HS-27A (cell line): ENCODE data around the gene PDE4D.

Experiments
- DNase-seq: peaks from one replicate; pipeline ENCODE4 v3.0.0-alpha.2; 2012; ENCODE audit warnings: low read depth, missing footprints

PDE4D gene

DNA sequence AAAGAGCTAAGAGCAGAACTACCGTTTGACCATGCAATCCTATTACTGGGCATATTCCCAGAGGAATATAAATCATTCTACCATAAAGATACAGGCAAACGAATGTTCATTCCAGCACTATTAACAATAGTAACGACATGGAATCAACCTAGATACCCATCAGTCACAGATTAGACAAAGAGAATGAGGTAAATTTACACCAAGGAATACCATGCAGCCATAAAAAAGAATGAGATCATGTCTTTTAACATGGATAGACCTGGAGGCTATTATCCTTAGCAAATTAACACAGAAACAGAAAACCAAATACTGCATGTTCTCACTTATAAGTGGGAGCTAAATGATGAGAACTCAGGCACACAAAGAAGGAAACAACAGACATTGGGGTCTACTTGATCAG lies 641.9 kb downstream of the PDE4D start:
- no peak for DNase-seq

DNA sequence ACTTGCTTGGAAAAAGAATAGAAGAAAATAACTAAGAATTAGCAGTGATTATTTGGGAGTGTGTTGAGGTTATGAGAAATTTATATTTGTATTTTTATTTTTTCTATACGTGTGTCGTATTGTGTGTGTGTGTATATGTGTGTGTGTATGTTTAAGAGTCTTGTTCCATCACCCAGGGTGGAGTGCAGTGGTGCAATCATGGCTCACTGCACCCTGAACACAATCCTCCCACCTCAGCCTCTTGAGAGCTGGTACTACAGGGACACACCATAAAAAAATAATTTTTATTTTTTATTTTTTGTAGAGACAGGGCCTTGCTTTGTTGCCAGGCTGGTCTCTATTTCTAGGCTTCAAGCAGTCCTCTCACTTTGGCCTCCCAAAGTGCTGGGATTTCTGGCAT lies 643.8 kb downstream of the PDE4D start:
- DNase-seq = no peak

GRCh38 chr5:59249160-59249559 lies 644.4 kb downstream of the PDE4D start:
- DNase-seq = no peak

DNA sequence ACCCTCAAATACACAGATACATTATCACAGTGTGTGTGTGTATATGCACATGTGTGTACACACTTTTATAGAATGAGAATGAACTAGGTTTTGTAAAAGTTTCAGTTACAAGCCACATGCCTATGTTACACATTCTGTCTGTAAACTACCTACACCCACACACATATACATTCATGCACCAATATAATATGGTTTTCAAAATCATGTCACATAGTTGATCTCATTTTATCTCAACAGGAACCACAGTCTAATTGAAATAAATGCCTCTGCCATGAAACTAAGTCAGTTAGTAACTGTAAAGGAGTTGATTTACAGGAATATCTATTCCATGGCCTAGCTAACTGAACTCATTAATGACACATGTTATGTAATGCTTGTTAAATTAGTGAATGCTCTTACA lies 646.6 kb downstream of the PDE4D start:
- DNase-seq = no peak

GRCh38 chr5:59246145-59246869 lies 647.2 kb downstream of the PDE4D start:
- DNase-seq = no peak

- no peak for DNase-seq
These were observed 648.3 kb downstream of the PDE4D start for GRCh38 chr5:59245198-59245597.

- DNase-seq = no peak
These were observed 652.0 kb downstream of the PDE4D start for GRCh38 chr5:59241552-59241951.

- DNase-seq = no peak
These were observed 652.4 kb downstream of the PDE4D start for GRCh38 chr5:59241119-59241518.

DNA sequence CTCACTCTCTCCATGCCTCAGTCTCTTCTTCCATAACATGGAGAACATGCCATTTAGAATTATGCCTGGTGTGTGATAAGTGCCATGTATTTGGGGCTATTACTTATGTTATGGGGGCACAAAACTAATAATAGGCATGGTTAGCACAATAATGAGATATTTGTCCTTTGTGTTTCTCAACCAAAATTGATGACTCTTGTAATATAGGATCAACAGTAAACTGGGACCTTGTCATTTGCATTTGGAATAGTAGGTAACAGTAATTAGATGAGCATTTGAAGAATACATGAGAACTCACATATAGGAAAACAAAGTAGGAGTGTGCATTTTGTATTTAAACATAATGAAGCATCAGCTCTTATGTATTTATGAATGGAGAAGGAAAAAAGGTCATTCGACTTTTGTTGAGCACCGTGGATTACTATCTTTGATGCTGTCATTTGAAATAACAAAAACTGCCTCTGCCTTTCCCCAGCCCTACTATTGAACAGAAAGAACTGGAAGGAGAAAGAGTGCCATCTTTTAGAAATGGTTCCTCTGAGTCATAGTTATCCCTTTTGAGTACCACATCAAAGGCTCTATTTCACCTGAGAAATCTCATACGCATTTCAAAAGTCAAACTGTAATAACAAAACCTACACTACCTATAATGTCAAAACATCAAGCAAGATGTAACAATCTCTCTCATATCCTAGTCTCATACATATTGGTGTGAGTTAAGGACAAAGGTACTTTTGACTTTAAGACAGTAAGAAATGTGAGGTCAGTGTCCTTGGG lies 655.2 kb downstream of the PDE4D start:
- DNase-seq = no peak

DNA sequence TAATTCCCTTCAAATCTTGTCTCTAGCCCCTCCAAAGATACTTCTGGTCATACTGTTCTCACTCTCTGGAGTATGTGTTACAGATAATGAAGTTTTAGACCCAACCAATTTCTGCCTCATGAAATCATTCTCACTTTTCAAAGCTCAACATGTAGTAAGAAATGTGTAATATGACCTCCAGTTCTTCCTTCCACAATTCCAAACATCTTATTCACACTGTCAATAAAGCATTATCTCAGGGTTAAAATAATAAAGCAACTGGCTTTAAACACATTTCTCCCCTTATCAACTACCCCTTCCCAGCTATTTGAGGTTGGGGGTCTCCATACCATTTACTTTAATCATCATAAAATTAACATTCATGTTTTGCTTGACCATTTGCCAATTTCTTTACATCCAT lies 656.5 kb downstream of the PDE4D start:
- no peak for DNase-seq

- no peak for DNase-seq
These were observed 657.1 kb downstream of the PDE4D start for GRCh38 chr5:59236448-59236847.

- DNase-seq = no peak
These were observed 659.3 kb downstream of the PDE4D start for GRCh38 chr5:59234236-59234635.

DNA sequence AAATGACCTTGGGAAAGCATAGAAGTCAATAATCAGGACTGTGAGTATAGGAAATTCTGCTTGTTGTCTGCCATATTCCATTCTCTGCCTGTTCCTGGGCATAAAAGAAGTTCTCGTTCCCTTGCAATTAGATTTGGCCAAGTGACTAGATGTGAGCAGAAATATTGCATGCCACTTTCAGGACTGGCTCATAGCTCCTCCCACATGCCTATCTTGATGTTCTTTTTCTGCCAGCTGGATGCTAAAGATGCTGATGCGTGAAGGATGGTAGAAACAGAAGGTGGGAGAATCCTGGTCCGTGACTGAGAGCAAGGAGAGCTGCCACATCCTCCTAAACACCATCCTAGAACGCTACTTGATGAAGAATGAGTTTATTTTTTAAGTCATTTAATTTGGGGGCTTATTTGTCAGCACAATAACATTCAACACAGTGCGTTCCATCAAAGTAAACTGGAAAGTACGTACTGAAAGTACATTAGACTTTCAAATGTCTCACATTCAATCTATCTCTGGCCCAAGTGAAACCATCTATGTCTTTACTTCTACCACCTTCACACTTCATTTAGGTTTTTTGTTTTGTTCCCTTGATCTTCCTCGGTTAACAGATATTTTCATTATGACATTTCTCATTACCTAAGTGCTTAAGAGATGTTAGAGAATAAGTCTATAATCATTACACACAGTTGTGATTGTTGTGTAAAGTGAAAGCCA lies 662.1 kb downstream of the PDE4D start:
- DNase-seq = no peak

DNA sequence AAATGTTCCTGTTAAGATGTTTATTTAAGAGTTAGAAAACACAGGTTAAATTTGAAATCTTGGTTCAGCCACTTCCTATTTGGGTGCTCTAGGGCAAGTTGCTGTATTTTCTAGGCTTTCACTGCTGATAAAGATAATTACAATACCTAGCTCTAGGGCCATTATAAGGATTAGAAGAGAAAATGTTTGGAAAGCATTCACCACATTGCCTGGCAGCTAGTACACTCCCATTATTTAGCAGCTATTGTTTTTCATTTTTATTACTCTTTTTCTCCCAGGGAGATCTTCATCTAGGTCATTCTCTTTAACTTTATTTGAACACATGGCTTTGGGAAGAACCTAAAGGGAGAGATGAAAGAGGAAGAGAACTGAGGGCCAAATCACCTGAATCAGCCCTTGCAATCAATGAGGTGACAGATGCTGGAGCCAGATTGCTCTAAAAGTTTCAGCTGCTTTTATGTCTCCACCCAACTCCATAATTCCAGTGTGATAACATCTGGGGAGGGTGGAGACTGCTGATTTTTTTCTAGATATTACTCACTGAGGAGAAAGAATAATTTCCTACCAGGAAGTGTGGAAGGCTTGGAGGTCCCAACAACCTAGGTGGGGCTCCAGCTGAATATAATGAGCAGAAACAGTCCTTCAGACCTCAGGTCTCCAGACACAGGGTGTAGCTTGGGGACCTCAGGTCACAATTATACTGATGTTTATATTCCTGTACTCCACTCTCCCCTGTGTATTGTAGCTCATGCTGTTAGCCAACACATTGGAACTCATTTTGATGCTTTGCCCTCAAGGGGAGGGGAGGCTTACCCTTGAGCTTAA lies 670.6 kb downstream of the PDE4D start:
- no peak for DNase-seq

- no peak for DNase-seq
These were observed 671.8 kb downstream of the PDE4D start for GRCh38 chr5:59221769-59222168.

DNA sequence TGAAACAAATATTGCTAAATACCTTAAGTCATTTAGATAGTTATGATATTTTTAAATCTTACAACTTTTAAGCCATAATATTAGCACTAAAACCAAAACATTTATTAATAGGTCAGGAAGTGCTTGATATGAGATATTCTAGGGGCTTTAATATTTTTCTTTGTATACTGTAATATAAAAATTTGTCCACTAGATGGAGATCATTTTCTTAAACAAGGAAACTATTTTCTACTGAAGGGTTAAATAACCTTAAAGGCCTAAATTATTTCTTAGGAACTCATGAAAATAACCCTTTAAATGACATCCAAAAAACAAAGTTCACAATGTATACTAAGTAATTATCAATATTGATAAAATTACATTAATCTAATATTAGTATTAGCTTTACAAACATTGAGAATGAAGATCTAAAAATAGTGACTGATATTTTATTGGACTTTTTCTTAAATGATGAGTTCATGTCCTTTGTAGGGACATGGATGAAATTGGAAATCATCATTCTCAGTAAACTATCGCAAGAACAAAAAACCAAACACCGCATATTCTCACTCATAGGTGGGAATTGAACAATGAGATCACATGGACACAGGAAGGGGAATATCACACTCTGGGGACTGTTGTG lies 675.0 kb downstream of the PDE4D start:
- no peak for DNase-seq

- no peak for DNase-seq
These were observed 676.7 kb downstream of the PDE4D start for GRCh38 chr5:59216841-59217240.

GRCh38 chr5:59212596-59212995 lies 680.9 kb downstream of the PDE4D start:
- DNase-seq = no peak

GRCh38 chr5:59209758-59210359 lies 683.7 kb downstream of the PDE4D start:
- DNase-seq = no peak

DNA sequence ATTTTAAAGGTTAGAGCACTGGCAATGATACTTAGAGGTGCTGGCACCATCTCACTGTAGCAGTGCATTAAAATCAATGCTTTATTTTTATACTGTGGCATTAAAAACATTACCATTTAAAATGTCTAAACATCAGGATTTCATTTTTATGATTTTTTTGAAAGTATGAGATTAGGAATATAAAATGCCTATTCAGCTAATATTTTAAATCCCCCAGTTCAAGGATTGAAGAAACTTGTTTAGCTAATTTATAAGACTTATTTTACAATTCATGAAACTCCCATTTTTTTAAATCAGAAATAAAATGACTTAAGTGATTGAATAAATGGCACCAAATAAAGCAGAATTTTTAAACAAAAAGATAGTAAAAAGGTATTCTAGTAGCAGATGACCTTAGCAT lies 685.1 kb downstream of the PDE4D start:
- DNase-seq = no peak

DNA sequence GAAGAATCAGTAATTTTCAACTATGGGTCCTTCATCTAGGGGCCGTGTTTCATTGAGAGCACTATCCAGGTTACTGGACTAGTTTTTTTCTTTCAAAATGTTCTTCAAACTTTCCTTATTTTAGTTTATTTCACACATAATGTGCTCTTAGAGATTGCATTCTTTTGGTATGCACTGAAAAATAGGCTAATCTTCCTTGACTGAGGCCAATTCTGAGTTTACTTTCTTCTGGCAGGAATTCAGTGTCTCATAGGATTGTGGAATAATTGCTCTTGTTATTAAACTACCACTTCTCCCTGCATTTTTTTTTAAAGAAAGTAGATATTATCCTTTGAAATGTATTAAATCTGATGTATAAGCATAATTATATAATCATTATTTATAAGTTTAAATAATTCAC lies 686.1 kb downstream of the PDE4D start:
- no peak for DNase-seq
